Stimulated activated CD8-positive, alpha-beta memory T cell treated with anti-CD3 and anti-CD28 coated beads, Interleukin-12 subunit alpha, Interleukin-12 subunit beta, amount 100 ng/mL, for 4 hours (primary cell): ENCODE results near the gene ARHGEF7.

Source experiments
- DNase-seq: peaks from one replicate; pipeline ENCODE4 v3.0.0-alpha.2; 2020; ENCODE audit warnings: low read depth

Gene ARHGEF7

GRCh38 chr13:111325941-111326620 is 211.0 kb downstream of the ARHGEF7 start:
- no peak for DNase-seq

GRCh38 chr13:111326621-111326965 is 211.5 kb downstream of the ARHGEF7 start:
- no peak for DNase-seq

- DNase-seq = no peak
Observed at GRCh38 chr13:111326981-111327642, 212.0 kb downstream of the ARHGEF7 start.

DNA sequence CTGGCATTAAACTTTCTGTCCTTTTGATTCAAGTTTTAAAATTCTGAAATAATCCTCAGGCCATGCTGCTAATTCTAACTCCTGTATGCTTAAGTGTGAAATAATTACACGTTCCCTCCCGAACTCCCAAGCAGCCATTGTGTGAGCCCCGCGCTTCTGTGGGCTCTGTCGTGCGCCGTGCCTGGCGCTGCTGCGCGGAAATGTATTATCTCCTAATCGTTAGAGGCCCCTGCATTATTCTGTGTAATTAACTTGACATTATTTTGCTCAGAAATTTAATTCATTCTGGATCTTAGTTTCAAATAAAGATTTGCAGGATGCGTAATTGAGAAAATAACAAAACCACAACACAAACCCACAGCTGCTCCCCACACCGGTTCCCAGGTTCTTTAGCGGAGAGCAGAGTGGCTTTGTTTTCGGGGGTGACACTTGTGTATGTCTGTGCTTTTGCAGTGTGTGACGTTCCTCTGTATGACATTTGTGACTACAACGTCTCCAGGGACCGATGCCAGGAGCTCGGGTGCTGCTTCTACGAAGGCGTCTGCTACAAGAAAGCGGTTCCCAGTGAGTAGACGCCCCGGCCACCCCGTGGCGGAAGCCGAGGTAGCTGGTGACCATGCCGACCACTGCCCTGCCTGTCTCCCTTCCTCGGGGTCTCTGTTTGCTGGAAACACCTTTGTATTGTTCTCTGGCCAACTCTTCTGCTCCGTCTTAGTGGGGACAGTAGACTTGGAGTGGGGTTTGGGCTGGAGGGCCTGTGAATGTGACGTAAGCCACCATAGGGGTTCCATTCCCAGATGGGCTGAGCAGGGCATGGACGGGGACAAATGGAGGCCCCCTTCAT is 212.8 kb downstream of the ARHGEF7 start:
- no peak for DNase-seq

DNA sequence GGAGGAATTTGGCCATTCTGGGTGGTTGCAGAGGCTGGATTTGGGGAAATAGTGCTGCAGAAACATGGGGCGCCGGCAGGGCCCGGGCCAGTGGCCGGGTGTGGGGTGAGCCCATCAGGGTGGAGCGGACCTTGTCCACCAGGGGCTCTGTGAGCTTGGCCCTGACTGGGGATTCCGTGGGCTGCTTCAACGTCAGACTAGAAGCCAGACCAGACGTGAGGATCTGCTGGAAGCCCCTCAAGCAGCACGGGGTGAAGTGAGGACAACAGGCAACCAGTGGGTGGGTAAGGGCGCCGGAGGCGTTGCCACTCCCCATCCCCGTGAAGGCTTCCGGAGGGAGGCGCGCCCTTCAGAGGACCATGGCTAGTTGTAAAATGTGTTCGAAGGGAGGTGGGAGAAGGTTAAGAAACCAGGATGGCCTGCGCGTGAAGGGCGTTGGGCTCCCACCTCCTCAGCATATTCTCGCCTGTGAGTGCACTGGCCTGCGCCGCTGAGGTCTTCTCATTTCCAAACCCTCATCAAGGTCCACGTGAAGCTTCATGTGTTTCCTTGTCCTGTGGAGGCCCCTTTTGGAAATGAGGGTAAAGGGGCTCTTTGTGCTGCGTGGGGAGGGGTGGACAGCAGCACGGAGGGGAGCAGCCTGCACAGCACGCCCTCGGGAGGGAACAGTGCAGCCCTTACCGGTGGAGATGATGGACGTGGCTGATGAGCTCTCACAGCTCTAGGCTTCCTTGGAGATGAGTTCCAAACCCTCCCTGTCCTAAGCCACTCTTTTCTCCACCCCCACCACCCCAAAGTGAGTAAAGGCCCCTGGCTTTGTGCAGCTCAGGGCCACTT is 213.7 kb downstream of the ARHGEF7 start:
- no peak for DNase-seq

DNA sequence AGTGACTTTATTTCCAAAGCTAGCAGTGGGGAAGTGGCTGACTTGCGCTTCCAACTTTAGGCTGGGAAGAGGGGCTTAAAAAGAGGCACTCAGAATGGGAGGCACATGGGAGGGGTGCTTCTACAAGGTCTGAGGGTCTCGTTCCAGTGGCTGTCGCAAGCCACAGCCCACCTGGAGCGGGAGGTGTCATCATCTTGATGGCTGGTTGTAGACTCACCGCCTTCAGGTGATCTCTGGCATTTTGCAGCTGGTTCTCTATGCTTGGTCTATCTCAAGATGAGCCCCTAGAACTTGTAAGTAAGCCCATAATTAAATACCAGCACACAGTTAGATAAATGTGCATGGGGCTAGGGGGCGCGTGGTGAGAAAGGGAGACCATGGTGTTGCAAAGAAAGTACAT is 214.5 kb downstream of the ARHGEF7 start:
- DNase-seq = no peak

- no peak for DNase-seq
Observed at GRCh38 chr13:111330066-111330610, 215.0 kb downstream of the ARHGEF7 start.

DNA sequence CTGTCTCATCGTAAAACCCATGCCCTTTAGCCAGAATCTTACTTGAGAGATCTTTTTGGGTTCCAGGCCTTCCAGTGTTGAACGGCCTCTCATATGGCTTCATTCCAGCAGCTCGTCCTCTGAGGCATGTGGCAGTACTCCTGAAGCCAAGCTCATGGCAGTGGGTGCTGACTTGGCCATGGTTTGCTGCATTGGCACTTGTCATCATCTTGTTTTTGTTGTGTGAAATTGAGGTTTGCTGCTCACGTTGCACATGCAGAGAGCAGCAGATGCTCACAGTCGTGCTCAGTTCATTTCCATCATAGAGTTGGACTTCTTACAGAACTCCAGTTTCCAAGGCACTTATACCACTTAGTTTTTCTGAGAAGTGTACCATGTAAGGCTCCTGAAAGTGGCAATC is 220.2 kb downstream of the ARHGEF7 start:
- DNase-seq = no peak

DNA sequence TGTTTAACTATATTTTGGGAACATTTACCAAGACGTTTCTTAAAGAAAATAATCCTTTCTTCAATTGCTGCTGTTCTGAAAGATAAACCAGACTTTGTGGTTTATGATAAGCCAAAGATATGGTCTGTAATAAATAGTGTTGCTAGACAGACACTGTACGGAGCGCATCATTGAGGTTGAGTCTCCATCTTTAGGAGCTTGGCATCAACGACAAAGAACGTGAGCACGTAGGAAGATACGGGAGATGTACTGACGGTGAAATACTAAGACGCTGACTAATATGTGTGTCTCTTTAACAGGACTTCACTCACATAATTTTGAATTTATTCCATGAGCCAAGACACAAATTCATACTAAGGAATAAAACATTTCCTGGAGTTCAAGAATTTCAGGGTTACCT is 221.6 kb downstream of the ARHGEF7 start:
- DNase-seq = no peak

GRCh38 chr13:111337206-111337605 is 222.1 kb downstream of the ARHGEF7 start:
- no peak for DNase-seq

- no peak for DNase-seq
Observed at GRCh38 chr13:111337741-111338140, 222.6 kb downstream of the ARHGEF7 start.

DNA sequence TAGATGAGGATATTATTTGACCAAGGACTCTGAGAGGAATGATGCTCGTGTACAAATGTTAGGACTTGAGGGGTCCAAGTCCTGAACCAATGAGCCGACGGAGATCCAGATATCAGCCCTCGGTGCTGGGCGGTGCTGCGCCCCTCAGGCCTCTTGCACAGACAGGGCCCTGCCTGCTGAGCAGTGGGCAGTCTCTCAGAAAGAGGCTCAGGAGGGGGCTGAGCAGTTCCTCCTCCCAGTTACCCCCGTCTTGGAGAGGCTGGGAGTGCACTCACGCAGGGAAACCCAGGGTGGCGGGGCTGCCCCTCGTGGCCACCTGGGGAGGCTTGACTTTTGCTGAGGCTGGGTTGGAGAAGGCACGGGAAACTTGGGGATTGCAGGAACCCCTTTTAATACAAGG is 223.7 kb downstream of the ARHGEF7 start:
- no peak for DNase-seq

DNA sequence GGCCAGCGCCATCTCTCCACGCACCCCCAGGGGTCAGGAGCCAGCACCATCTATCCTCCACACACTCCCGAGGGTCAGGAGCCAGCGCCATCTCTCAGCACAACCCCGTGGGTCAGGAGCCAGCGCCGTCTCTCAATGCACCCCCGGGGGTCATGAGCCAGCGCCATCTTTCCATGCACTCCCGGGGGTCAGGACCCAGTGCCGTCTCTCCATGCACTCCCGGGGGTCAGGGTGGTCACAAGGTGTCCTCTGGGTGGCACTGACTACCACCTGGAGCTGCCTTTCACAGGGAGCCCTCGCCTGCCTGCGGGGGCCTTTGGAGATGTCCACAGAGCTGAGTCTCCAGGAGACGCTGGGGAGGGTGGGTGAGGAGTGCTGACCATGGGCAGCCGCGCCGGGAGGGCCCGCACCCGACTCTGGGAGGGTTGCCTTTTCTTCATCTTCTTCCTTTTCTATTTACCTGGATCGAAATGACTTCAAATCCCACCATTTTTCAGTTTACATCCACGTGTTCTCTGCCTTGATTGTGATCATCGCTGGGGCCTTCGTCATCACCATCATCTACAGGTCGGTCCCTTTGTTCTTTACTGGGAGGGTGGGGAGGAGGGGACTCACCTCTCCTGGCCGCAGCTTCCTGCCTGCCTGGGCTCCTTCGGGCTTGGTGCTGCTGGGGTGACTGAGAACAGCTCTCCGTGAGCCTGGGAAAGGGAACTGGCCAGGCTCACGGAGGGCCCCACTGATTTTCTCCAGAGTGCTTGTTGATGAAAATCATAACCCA is 224.4 kb downstream of the ARHGEF7 start:
- DNase-seq = no peak

DNA sequence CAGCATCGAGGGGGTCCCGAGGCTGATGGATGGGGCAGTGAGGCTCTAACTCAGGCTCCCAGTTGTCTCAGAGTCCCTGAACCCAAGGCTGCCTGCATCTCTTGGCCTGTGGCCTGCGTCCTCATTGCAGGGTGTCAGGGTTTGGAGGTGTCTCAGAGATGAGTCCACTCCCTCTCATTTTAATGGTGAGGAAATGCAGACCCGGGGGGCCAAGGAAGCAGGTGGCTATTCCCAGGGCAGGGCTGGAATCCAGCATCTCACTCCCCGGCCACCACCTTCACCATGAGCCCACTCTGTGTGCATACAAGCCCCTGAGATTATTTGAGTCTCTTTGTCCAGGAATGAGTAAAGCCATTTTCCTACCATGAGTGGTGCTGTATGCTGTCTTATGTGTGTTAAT is 226.8 kb downstream of the ARHGEF7 start:
- no peak for DNase-seq

GRCh38 chr13:111342721-111343120 is 227.6 kb downstream of the ARHGEF7 start:
- DNase-seq = no peak

DNA sequence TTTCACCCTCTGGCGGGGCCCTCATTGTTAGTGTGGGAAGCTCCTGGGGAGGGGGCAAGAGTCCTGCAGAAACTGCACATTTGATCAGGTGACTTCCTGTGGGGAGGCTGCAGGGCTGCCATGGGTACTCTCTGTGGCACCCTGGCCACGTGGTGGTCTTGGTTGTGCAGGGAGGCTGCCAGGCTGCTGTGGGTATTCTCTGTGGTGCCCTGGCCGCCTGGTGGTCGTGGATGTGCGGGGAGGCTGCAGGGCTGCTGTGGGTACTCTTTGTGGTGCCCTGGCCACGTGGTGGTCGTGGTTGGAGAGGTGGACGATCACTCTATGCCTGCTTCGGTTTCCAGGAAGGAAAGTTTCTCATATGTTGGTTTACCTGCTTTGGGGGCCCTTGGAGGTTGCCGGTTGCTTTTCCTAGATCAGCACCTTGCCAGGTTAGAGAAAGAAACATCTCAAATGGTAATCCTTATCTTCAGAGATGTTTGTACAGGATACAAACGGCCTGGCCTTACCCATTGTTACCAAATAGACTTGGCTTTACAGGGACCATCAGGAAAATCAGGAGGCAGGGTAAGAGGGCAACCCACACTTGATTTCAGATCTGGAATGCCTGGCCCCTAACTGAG is 228.2 kb downstream of the ARHGEF7 start:
- DNase-seq = no peak

GRCh38 chr13:111344471-111345191 is 229.5 kb downstream of the ARHGEF7 start:
- DNase-seq = no peak

DNA sequence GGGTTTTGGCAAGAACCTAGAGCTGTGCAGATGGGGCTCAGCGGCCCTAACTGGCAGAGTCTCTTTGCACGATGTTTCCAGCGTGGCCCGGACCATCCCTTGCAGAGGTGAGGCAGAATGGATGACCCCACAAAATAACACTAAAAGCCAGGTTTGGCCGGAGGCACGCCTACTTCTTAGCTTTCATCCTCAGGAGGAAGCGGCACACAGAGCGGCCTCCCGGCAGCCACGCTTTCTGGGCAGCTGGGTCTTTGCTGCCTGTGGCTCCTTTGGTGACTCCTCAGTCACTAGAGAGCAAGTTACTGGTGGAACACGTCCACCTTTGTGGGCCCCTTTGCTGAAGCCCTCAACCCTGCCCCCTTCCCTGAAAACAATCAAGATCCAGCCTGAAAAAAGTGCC is 230.6 kb downstream of the ARHGEF7 start:
- no peak for DNase-seq

- DNase-seq = no peak
Observed at GRCh38 chr13:111346101-111346680, 231.1 kb downstream of the ARHGEF7 start.

DNA sequence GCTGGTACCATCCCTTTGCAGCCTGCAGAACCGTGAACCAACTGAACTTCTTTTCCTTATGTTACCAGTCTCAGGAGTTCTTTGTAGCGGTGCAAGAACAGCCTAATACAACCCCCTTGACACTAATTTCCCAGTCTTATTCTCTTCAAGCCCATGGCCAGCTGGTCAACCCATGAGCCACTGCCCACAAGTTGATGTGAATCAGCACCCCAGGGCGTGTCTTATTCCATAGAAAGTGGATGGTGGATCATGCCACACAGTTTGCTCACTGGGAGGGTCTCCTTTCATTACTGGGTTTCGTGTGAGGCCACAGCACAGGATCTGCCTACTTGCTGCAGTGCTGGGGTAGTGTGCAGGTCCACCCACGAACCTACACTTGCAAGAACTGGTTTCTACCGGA is 232.3 kb downstream of the ARHGEF7 start:
- no peak for DNase-seq
